Thymus (tissue), 11 donors: Measurements from ENCODE around the gene PPIP5K1. TPM values are rescaled to one million over a fixed set of nuclear protein-coding genes. Genes with fewer than 3 reads are reported as not detected.

ENCODE experiments used
- DNase-seq, 9 donors: peaks; one replicate each; pipeline ENCODE4 v3.0.0-alpha.2; 2013; ENCODE audit warnings: low spot score in 9 of 9, low read depth in 6 of 9, missing footprints in 1 of 9
- H3K27ac ChIP-seq, 2 donors: one replicate each; pipeline ENCODE4 v1.5.1; 2013; ENCODE audit warnings: control low read depth in 1 of 2, low read depth in 1 of 2, low read length in 1 of 2, mild to moderate bottlenecking in 1 of 2, moderate library complexity in 1 of 2
- H3K27me3 ChIP-seq, 2 donors: one replicate each; pipeline ENCODE4 v1.5.1; 2013; ENCODE audit warnings: low read length in 1 of 2; ENCODE audit not compliant: control insufficient read depth in 2 of 2, insufficient read depth in 1 of 2
- H3K36me3 ChIP-seq, 2 donors: one replicate each; pipeline ENCODE4 v1.5.1; 2013; ENCODE audit warnings: low read length in 1 of 2, mild to moderate bottlenecking in 1 of 2, moderate library complexity in 1 of 2; ENCODE audit not compliant: control insufficient read depth in 2 of 2, insufficient read depth in 2 of 2
- H3K4me1 ChIP-seq, 2 donors: one replicate each; pipeline ENCODE4 v1.5.1; 2013; ENCODE audit warnings: low read length in 2 of 2; ENCODE audit not compliant: control insufficient read depth in 2 of 2, insufficient read depth in 2 of 2
- H3K4me3 ChIP-seq, 2 donors: one replicate each; pipeline ENCODE4 v1.5.1; 2013; ENCODE audit warnings: low read length in 2 of 2, control low read depth in 1 of 2, mild to moderate bottlenecking in 1 of 2
- H3K9me3 ChIP-seq, 2 donors: one replicate each; pipeline ENCODE4 v1.5.1; 2013; ENCODE audit warnings: low read length in 1 of 2, mild to moderate bottlenecking in 1 of 2; ENCODE audit not compliant: control insufficient read depth in 2 of 2, insufficient read depth in 1 of 2
- WGBS: extraction: QIAGEN DNeasy Blood & Tissue Kit; methylation state at CpG from one replicate; pipeline ENCODE4 v1.1.7; 2013; 5-methylcytosine and 5-hydroxymethylcytosine counted together
- polyA plus RNA-seq: library from polyadenylated mRNA; stranded (reverse); fragments of 200-250 nt; gene quantifications from one replicate; pipeline ENCODE4 v1.2.3, GENCODE V29; 2013
- total RNA-seq: library from RNA; stranded (reverse); fragments of 120-200 nt; gene quantifications from one replicate; pipeline ENCODE4 v1.2.4, GENCODE V29; 2013
- donor health status: healthy.

PPIP5K1 gene
- total and polyA plus RNA-seq, 2 donors, result 4.6 to 5.7 TPM

DNA sequence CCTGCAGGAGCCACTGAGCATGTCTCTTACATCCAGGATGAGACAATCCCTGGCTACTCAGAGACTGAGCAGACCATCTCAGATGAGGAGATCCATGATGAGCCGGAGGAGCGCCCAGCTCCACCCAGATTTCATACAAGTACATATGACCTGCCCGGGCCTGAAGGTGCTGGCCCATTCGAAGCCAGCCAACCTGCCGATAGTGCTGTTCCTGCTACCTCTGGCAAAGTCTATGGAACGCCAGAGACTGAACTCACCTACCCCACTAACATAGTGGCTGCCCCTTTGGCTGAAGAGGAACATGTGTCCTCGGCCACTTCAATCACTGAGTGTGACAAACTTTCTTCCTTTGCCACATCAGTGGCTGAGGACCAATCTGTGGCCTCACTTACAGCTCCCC, 66.4 kb downstream of the PPIP5K1 start:
- WGBS, result 90% methylated on average over 7 of the region's 7 CpGs
- Histone ChIP-seq H3K27me3 (no peaks in the 10 kb centered on the region), H3K36me3 (peaks cover 67 to 74% of the 10 kb centered on the region in 2 donors), H3K9me3 (peaks cover 0 to 3% of the 10 kb centered on the region in 2 donors), H3K4me1 (peaks cover 13 to 37% of the 10 kb centered on the region in 2 donors), H3K4me3 (no peak overlapping the region), H3K27ac (no peak overlapping the region)
- DNase-seq, result no peak

DNA sequence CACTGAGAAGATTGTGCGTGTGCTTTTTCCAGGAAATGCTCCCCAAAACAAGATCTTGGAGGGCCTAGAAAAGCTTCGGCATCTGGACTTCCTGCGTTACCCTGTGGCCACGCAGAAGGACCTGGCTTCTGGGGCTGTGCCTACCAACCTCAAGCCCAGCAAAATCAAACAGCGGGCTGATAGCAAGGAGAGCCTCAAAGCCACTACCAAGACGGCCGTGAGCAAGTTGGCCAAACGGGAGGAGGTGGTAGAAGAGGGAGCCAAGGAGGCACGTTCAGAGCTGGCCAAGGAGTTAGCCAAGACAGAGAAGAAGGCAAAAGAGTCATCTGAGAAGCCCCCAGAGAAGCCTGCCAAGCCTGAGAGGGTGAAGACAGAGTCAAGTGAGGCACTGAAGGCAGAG, 67.8 kb downstream of the PPIP5K1 start:
- Histone ChIP-seq H3K9me3 (peaks cover 0 to 3% of the 10 kb centered on the region in 2 donors), H3K27ac (no peak overlapping the region), H3K4me3 (no peak overlapping the region), H3K4me1 (peaks cover 13 to 46% of the 10 kb centered on the region in 2 donors), H3K36me3 (peaks cover 59 to 60% of the 10 kb centered on the region in 2 donors), H3K27me3 (no peaks in the 10 kb centered on the region)
- WGBS, result 93% methylated on average over 9 of the region's 9 CpGs
- DNase-seq, result no peak

DNA sequence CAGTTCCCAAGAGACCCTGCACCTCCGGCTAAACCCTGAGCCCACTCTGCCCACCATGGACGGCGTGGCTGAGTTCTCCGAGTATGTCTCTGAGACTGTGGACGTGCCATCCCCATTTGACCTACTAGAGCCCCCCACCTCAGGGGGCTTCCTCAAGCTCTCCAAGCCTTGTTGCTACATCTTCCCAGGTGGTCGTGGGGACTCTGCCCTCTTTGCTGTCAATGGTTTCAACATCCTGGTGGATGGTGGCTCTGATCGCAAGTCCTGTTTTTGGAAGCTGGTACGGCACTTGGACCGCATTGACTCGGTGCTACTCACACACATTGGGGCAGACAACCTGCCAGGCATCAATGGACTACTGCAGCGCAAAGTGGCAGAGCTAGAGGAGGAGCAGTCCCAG, 68.6 kb downstream of the PPIP5K1 start:
- Histone ChIP-seq H3K4me1 (peaks cover 22 to 54% of the 10 kb centered on the region in 2 donors), H3K27ac (no peak overlapping the region), H3K4me3 (no peak overlapping the region), H3K9me3 (peaks cover 0 to 3% of the 10 kb centered on the region in 2 donors), H3K27me3 (no peaks in the 10 kb centered on the region), H3K36me3 (peaks cover 52 to 53% of the 10 kb centered on the region in 2 donors)
- WGBS, result 97% methylated on average over 11 of the region's 11 CpGs
- DNase-seq, result no peak

DNA sequence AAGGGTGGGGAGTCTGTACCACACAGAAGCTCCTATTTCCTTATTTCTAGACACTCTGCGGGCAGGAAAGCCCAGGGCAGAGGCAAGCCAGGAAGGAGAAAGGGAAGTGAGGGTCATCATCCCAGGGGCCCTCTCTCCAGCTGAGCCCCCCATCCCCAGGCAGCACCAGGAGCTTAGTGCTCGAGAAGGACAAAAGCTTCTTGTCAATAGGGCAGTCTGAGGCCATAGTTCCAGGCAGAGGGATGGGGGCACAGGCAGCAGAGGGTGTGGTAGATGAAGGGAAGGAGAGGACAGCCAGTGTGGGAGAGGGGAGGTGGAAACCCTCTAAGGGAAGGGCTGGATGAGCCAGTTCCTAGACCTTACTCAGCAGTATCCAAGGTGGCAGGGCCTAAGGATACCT, 69.9 kb downstream of the PPIP5K1 start:
- Histone ChIP-seq H3K27me3 (no peaks in the 10 kb centered on the region), H3K4me3 (no peak overlapping the region), H3K9me3 (peaks cover 0 to 3% of the 10 kb centered on the region in 2 donors), H3K36me3 (peaks cover 41% of the 10 kb centered on the region in 2 donors), H3K27ac (no peak overlapping the region), H3K4me1 (peaks cover 34 to 63% of the 10 kb centered on the region in 2 donors)
- 86% methylated on average over 2 of the region's 2 CpGs for WGBS
- no peak for DNase-seq

DNA sequence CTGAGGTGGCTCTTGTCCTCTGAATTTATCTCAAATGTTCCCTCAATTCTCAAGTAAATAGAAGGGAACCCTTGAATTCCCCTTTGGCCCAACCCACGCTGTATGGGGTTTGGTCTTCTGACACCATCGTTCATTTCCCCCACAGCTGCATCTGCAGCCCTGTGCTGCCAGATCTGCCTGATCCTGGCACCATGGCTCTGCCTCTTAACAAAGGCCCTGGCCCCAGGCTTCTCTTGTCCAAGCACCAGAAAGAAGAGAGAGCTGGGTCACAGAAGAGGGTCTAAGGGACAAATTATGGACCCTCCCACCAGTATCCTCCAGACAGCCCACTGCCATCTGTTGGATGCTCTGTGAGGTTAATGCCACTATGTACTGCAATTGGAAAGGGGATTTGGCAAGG, 70.8 kb downstream of the PPIP5K1 start:
- Histone ChIP-seq H3K9me3 (peaks cover 0 to 3% of the 10 kb centered on the region in 2 donors), H3K36me3 (peaks cover 36 to 38% of the 10 kb centered on the region in 2 donors), H3K27me3 (no peaks in the 10 kb centered on the region), H3K4me1 (peaks cover 36 to 63% of the 10 kb centered on the region in 2 donors), H3K27ac (peak overlapping the region; percentile 9 to 89), H3K4me3 (peak overlapping the region; percentile 52 to 58)
- DNase-seq, result peak in 3 of 9 donors; percentile 18 to 62 (median 33)
- 10% methylated on average over 2 of the region's 2 CpGs for WGBS

DNA sequence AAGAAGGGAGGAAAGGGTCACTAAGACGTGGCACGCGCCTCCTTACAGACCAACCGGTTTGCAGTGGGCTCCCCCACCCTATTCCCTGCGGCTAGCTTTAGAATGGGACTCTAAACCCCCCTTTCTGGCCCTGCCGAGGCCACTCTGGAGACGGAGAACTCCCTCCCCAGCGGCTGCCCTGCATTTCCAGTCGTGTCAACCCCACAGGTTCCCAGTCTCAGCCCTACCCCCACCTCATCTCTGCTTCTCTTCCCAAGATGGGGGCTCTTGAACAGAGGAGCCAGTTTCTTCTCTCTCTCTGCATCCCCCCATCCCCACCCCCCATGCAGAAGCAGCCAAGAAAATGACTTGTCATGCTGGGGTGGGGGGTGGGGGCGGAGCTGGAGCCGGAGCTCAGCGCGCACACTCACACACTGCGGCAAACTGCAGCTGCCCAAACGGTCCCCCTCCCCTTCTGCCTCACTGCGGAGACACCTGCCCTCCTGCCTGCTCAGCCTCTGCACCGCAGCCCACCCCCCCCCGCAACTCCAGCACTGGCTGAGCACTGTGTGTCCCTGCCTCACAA, 71.7 kb downstream of the PPIP5K1 start:
- Histone ChIP-seq H3K4me1 (peaks cover 45 to 64% of the 10 kb centered on the region in 2 donors), H3K27me3 (no peaks in the 10 kb centered on the region), H3K9me3 (peaks cover 0 to 3% of the 10 kb centered on the region in 2 donors), H3K36me3 (peaks cover 29 to 31% of the 10 kb centered on the region in 2 donors), H3K27ac (peak overlapping the region; percentile 68 to 89), H3K4me3 (peak overlapping the region; percentile 58 to 70)
- under 1% methylated on average over 18 of the region's 18 CpGs for WGBS
- DNase-seq, result peak in 8 of 9 donors; percentile 60 to 91 (median 80)

DNA sequence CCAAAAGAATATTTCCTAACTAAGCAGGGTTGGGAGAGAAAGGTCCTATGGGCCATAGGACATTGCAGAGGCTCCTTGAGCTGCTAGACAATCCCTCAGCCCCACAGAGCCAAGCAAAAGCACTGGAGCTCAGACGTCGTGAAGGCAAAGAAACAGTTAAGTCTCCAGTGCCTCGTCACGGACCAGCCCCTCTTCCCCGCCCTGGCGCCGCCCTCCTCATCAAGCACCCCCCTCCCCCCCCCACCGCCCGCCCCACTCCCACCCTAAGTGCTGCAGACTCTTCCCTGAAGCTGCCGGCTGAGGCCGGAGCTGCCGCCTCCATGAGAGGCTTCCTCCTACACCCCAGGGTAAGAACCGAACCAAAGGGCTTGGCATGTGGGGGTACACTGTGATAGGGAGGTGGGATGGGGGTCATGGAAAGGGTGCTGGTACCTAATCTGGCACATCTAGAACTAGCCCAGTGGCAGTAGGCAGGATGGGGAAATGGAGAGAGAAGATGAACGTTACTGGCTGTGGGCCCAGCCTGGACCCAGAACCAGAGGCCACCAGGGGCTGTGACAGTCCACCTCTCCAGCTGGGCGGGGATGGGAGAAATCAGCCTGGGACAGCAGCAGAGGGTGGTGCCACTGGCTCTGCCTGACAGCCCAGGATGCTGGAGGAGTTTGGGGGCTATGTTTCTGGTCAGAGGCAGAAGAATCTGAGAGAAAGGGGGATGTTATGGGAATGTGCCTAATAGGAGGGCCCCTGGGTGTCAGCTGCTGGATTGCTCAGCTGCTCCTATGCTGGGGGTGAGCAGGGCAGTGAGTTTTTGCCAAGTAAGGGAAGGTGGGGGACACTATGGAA, 72.4 kb downstream of the PPIP5K1 start, which contains the start of gene MAP1A:
MAP1A (plus strand) TSS at position 255 of the 843 bp plus-strand sequence. CDS start 3,866 bp downstream, outside the sequence.
- H3K4me3 ChIP-seq, result peak within 1 kb of the TSS; percentile 58 to 70
- under 1% methylated on average over 15 of the region's 15 CpGs for WGBS
- no peaks in the 10 kb centered on the region for H3K27me3 ChIP-seq
- peak in 6 of 9 donors; percentile 47 to 84 (median 70) for DNase-seq
- peaks cover 0 to 3% of the 10 kb centered on the region in 2 donors for H3K9me3 ChIP-seq
- H3K36me3 ChIP-seq, result peaks cover 22 to 24% of the 10 kb centered on the region in 2 donors
- peaks cover 45 to 69% of the 10 kb centered on the region in 2 donors for H3K4me1 ChIP-seq
- peak within 1 kb of the TSS; percentile 68 to 85 for H3K27ac ChIP-seq

DNA sequence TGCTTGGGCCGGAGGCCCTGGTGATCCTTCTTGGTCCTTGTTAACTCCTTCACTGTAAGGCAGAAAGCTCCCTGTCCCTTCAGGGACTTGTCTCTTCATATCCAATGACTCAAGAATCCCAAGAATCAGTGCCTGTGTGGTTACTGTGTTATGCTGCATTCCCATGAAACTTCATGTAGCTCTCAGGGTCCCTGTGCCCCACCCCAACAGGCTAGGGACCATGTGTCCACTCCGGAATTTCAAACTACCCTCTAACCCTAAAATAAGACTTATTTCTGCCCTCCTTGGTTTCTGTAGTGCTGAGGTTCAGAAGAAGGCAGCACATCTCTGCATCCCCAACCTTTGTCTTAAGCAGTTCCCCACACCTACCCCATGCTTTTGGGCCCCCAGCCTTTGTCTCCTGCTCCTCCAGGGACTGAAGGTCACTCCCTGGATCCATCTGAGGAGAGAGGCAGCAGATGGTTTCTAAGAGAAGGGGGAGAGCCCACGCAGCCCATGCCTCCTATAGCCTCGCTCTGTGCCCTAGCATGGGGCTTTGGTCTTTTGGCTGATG, 73.1 kb downstream of the PPIP5K1 start:
- peak overlapping the region; percentile 37 to 81 for H3K27ac ChIP-seq
- peaks cover 49 to 76% of the 10 kb centered on the region in 2 donors for H3K4me1 ChIP-seq
- 41% methylated on average over 4 of the region's 4 CpGs for WGBS
- peaks cover 0 to under 1% of the 10 kb centered on the region in 2 donors for H3K9me3 ChIP-seq
- peak overlapping the region; percentile 39 to 58 for H3K4me3 ChIP-seq
- H3K27me3 ChIP-seq, result no peaks in the 10 kb centered on the region
- no peak for DNase-seq
- peaks cover 15 to 17% of the 10 kb centered on the region in 2 donors for H3K36me3 ChIP-seq
